Measurements from ENCODE around the gene NCAPD3. TPM values are rescaled to one million over a fixed set of nuclear protein-coding genes. Genes with fewer than 3 reads are reported as not detected.

Gene NCAPD3
- total RNA-seq, 1 donor from 2014 or later = 17.2 TPM

- TF ChIP-seq CTCF (IDR thresholded peaks at IDR 0.05; ENCODE audit: borderline replicate concordance) = no peak
- peaks cover 21% of the 10 kb centered on the region for H3K9me3 ChIP-seq (replicated peaks)
- intact Hi-C loops (cut with micrococcal nuclease) = no loop called here
- H3K4me3 ChIP-seq = no peak overlapping the region
- no peak overlapping the region for H3K27ac ChIP-seq (replicated peaks)
- H3K27me3 ChIP-seq (ENCODE audit: low read depth) = no peaks in the 10 kb centered on the region
- H3K4me1 ChIP-seq = no peaks in the 10 kb centered on the region
- DNase-seq = no peak
- peaks cover 4% of the 10 kb centered on the region for H3K36me3 ChIP-seq
These were observed 113.4 kb downstream of the NCAPD3 start for GRCh38 chr11:134110252-134110815.

Other genes with a start within 250 kb of the NCAPD3 start
- gene JAM3, start 154.9 kb downstream of the NCAPD3 start, total RNA-seq = 36.2 TPM
- 37.6 TPM for gene VPS26B, start 704 bp upstream of the NCAPD3 start, total RNA-seq
- 41.2 TPM for gene THYN1, start 29.4 kb upstream of the NCAPD3 start, total RNA-seq
- 40.7 TPM for gene ACAD8, start 29.6 kb upstream of the NCAPD3 start, total RNA-seq
- gene GLB1L3, start 52.4 kb upstream of the NCAPD3 start, total RNA-seq = not detected
- gene GLB1L2, start 108.0 kb upstream of the NCAPD3 start, total RNA-seq = 0.30 TPM
- 0.08 TPM for gene B3GAT1, start 188.3 kb upstream of the NCAPD3 start, total RNA-seq